Measurements from ENCODE around the gene CFAP43. TPM values are rescaled to one million over a fixed set of nuclear protein-coding genes. Genes with fewer than 3 reads are reported as not detected.
A peak's percentile ranks its signal among the peaks of the same experiment; 100 is the strongest.

The CFAP43 gene
- total RNA-seq, 1 experiment from 2014 or later = 0.42 TPM

DNA sequence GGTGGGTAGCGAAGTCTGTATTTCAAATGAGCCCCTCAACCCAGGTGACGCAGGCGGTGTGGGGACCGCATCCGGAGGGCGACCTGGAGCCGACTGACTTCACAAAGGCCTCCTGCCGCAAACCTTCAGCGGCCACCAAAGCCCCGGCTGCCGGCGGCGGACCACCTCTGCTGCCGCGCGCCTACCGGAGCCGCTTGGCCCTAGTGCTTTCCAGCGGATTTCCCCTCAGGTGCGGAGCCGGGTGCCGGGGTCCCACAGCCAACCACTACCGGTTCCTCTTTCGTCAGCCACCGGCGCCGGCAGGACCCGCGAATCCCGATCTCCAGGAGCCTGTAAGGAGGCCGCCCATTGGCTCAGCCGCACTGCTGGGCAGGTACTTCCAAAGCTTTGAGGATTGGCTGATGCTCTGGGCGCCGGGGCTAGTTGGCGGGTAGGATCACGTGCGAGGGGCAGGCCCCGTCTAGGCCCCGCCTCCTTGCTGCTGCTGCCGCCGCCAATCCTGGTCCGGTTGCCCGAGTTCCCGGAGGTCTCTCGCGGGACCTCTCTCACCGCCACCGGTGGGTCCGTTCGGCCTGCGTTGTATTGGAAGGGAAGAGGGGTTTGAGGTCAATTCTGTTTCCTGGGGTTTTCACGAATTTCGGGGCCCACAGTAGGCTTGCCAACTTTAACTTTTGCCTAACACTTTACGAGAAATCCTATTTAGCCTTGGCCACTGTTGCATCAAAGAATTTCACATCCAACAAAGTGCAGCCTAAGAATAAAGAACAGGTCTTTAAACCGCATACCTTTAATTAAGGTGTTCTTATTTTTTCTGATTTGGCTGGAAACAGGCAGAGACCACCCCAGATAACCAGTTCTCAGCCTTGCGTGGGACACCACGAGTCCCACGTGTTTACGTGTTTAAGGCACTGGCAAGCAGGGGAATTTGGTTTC is 36.8 kb upstream of the CFAP43 start, which contains the start of gene GSTO2 (continued):
- TF ChIP-seq, protein P1, sequence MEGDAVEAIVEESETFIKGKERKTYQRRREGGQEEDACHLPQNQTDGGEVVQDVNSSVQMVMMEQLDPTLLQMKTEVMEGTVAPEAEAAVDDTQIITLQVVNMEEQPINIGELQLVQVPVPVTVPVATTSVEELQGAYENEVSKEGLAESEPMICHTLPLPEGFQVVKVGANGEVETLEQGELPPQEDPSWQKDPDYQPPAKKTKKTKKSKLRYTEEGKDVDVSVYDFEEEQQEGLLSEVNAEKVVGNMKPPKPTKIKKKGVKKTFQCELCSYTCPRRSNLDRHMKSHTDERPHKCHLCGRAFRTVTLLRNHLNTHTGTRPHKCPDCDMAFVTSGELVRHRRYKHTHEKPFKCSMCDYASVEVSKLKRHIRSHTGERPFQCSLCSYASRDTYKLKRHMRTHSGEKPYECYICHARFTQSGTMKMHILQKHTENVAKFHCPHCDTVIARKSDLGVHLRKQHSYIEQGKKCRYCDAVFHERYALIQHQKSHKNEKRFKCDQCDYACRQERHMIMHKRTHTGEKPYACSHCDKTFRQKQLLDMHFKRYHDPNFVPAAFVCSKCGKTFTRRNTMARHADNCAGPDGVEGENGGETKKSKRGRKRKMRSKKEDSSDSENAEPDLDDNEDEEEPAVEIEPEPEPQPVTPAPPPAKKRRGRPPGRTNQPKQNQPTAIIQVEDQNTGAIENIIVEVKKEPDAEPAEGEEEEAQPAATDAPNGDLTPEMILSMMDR (IDR thresholded peaks at IDR 0.05) = no peak
- TF ChIP-seq, protein P2, sequence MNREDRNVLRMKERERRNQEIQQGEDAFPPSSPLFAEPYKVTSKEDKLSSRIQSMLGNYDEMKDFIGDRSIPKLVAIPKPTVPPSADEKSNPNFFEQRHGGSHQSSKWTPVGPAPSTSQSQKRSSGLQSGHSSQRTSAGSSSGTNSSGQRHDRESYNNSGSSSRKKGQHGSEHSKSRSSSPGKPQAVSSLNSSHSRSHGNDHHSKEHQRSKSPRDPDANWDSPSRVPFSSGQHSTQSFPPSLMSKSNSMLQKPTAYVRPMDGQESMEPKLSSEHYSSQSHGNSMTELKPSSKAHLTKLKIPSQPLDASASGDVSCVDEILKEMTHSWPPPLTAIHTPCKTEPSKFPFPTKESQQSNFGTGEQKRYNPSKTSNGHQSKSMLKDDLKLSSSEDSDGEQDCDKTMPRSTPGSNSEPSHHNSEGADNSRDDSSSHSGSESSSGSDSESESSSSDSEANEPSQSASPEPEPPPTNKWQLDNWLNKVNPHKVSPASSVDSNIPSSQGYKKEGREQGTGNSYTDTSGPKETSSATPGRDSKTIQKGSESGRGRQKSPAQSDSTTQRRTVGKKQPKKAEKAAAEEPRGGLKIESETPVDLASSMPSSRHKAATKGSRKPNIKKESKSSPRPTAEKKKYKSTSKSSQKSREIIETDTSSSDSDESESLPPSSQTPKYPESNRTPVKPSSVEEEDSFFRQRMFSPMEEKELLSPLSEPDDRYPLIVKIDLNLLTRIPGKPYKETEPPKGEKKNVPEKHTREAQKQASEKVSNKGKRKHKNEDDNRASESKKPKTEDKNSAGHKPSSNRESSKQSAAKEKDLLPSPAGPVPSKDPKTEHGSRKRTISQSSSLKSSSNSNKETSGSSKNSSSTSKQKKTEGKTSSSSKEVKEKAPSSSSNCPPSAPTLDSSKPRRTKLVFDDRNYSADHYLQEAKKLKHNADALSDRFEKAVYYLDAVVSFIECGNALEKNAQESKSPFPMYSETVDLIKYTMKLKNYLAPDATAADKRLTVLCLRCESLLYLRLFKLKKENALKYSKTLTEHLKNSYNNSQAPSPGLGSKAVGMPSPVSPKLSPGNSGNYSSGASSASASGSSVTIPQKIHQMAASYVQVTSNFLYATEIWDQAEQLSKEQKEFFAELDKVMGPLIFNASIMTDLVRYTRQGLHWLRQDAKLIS (CRISPR knock-in tag; IDR thresholded peaks at IDR 0.05; ENCODE audit: borderline replicate concordance) = peak; percentile 92
- TF ChIP-seq, protein P3, sequence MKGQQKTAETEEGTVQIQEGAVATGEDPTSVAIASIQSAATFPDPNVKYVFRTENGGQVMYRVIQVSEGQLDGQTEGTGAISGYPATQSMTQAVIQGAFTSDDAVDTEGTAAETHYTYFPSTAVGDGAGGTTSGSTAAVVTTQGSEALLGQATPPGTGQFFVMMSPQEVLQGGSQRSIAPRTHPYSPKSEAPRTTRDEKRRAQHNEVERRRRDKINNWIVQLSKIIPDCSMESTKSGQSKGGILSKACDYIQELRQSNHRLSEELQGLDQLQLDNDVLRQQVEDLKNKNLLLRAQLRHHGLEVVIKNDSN (CRISPR knock-in tag; IDR thresholded peaks at IDR 0.05) = peak; percentile 94
- TF ChIP-seq, protein P4, sequence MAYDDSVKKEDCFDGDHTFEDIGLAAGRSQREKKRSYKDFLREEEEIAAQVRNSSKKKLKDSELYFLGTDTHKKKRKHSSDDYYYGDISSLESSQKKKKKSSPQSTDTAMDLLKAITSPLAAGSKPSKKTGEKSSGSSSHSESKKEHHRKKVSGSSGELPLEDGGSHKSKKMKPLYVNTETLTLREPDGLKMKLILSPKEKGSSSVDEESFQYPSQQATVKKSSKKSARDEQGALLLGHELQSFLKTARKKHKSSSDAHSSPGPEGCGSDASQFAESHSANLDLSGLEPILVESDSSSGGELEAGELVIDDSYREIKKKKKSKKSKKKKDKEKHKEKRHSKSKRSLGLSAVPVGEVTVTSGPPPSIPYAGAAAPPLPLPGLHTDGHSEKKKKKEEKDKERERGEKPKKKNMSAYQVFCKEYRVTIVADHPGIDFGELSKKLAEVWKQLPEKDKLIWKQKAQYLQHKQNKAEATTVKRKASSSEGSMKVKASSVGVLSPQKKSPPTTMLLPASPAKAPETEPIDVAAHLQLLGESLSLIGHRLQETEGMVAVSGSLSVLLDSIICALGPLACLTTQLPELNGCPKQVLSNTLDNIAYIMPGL (CRISPR knock-in tag; IDR thresholded peaks at IDR 0.05) = peak; percentile 90; the same call in 1 of the 2 replicates
- no peak for TF ChIP-seq FOXJ3 (CRISPR knock-in tag; IDR thresholded peaks at IDR 0.05; ENCODE audit: borderline replicate concordance)
- peak; percentile 53; the same call in 1 of the 2 replicates for TF ChIP-seq NFATC4 (CRISPR knock-in tag; IDR thresholded peaks at IDR 0.05)
- TF ChIP-seq ZNF232 (CRISPR knock-in tag; IDR thresholded peaks at IDR 0.05) = peak; percentile 50; the same call in 1 of the 2 replicates
- TF ChIP-seq GABPB1 (CRISPR knock-in tag; IDR thresholded peaks at IDR 0.05) = no peak
- TF ChIP-seq, protein P5, sequence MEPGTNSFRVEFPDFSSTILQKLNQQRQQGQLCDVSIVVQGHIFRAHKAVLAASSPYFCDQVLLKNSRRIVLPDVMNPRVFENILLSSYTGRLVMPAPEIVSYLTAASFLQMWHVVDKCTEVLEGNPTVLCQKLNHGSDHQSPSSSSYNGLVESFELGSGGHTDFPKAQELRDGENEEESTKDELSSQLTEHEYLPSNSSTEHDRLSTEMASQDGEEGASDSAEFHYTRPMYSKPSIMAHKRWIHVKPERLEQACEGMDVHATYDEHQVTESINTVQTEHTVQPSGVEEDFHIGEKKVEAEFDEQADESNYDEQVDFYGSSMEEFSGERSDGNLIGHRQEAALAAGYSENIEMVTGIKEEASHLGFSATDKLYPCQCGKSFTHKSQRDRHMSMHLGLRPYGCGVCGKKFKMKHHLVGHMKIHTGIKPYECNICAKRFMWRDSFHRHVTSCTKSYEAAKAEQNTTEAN (CRISPR knock-in tag; IDR thresholded peaks at IDR 0.05) = no peak
- peak; percentile 84 for TF ChIP-seq NFYB (CRISPR knock-in tag; conservative IDR thresholded peaks at IDR 0.05; ENCODE audit: low read depth)
- TF ChIP-seq, protein P6, sequence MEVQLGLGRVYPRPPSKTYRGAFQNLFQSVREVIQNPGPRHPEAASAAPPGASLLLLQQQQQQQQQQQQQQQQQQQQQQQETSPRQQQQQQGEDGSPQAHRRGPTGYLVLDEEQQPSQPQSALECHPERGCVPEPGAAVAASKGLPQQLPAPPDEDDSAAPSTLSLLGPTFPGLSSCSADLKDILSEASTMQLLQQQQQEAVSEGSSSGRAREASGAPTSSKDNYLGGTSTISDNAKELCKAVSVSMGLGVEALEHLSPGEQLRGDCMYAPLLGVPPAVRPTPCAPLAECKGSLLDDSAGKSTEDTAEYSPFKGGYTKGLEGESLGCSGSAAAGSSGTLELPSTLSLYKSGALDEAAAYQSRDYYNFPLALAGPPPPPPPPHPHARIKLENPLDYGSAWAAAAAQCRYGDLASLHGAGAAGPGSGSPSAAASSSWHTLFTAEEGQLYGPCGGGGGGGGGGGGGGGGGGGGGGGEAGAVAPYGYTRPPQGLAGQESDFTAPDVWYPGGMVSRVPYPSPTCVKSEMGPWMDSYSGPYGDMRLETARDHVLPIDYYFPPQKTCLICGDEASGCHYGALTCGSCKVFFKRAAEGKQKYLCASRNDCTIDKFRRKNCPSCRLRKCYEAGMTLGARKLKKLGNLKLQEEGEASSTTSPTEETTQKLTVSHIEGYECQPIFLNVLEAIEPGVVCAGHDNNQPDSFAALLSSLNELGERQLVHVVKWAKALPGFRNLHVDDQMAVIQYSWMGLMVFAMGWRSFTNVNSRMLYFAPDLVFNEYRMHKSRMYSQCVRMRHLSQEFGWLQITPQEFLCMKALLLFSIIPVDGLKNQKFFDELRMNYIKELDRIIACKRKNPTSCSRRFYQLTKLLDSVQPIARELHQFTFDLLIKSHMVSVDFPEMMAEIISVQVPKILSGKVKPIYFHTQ (CRISPR knock-in tag; IDR thresholded peaks at IDR 0.05) = 0 out of 2 replicates have a peak, but pooled peaks have one; percentile 17
- 0 out of 2 replicates have a peak, but pooled peaks have one; percentile 44 for TF ChIP-seq FOXK1 (CRISPR knock-in tag; IDR thresholded peaks at IDR 0.05)
- TF ChIP-seq, protein P7, sequence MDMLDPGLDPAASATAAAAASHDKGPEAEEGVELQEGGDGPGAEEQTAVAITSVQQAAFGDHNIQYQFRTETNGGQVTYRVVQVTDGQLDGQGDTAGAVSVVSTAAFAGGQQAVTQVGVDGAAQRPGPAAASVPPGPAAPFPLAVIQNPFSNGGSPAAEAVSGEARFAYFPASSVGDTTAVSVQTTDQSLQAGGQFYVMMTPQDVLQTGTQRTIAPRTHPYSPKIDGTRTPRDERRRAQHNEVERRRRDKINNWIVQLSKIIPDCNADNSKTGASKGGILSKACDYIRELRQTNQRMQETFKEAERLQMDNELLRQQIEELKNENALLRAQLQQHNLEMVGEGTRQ (CRISPR knock-in tag; IDR thresholded peaks at IDR 0.05) = peak; percentile 96
- 0 out of 2 replicates have a peak, but pooled peaks have one; percentile 61 for TF ChIP-seq TEAD4 (CRISPR knock-in tag; IDR thresholded peaks at IDR 0.05)
- 0 out of 2 replicates have a peak, but pooled peaks have one; percentile 16 for TF ChIP-seq RORB (CRISPR knock-in tag; IDR thresholded peaks at IDR 0.05)
- no peak for TF ChIP-seq ZNF138 (CRISPR knock-in tag; conservative IDR thresholded peaks at IDR 0.05)
- no peak for TF ChIP-seq ATF1 (CRISPR knock-in tag; IDR thresholded peaks at IDR 0.05)
- TF ChIP-seq, protein P8, sequence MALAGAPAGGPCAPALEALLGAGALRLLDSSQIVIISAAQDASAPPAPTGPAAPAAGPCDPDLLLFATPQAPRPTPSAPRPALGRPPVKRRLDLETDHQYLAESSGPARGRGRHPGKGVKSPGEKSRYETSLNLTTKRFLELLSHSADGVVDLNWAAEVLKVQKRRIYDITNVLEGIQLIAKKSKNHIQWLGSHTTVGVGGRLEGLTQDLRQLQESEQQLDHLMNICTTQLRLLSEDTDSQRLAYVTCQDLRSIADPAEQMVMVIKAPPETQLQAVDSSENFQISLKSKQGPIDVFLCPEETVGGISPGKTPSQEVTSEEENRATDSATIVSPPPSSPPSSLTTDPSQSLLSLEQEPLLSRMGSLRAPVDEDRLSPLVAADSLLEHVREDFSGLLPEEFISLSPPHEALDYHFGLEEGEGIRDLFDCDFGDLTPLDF (CRISPR knock-in tag; IDR thresholded peaks at IDR 0.05) = peak; percentile 54; the same call in 1 of the 2 replicates
- no peak for TF ChIP-seq EMX1 (CRISPR knock-in tag; IDR thresholded peaks at IDR 0.05)

Measured in WTC11 (cell line).